Left ventricle myocardium superior (tissue), 1 donor: ENCODE data around the gene BRCC3. TPM values are rescaled to one million over a fixed set of nuclear protein-coding genes. Genes with fewer than 3 reads are reported as not detected.

Experiments
- ATAC-seq: fragments of 200-7000 bp; cut with Tn5 transposase; one replicate; pipeline ENCODE4 v1.9.1; 2020; ENCODE audit warnings: mild to moderate bottlenecking, moderate library complexity
- DNase-seq: peaks from one replicate; pipeline ENCODE4 v3.0.0-alpha.2; 2020
- intact Hi-C: fragments of 100-400 bp; cut with micrococcal nuclease; formaldehyde crosslinking; loops from one replicate; pipeline ENCODE4 v1.11.0; 2022
- total RNA-seq: library from RNA; stranded (reverse); fragmentation: NEBNext Ultra II Directional; extraction: Animal tissue kit (Norgen Biotek cat#: 25700); gene quantifications from one replicate; pipeline ENCODE4 v1.2.1, GENCODE V29; 2021
- donor health status: DM: no; HTN: yes; CAD: no; lungs with severe emphysema.

Gene BRCC3
- total RNA-seq, 1 donor from 2014 or later, result 13.9 TPM

DNA sequence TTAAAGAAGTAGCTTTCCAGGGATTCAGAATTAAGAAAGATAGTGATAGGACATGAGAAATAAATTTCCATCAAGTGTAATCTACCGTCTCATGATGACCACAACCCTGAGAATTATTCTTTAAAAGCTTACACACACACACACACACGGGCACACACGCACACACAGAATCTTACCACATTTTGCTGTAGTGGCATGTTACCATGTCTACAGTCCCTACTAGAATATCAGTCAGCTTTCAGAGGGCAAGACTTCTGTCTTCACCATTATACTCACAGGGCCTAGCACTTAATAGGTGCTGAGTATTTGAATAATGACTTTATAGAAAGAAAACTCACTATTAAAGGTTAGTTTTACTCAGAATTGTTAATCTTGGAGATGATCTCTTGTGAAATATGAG lies 15.8 kb upstream of the BRCC3 start:
- ATAC-seq (no peak), DNase-seq (no peak)
- intact Hi-C loops, result loop anchor here (5.0 kb wide), 1 partner anchor 78 kb away; no protein-coding TSS in a partner anchor

DNA sequence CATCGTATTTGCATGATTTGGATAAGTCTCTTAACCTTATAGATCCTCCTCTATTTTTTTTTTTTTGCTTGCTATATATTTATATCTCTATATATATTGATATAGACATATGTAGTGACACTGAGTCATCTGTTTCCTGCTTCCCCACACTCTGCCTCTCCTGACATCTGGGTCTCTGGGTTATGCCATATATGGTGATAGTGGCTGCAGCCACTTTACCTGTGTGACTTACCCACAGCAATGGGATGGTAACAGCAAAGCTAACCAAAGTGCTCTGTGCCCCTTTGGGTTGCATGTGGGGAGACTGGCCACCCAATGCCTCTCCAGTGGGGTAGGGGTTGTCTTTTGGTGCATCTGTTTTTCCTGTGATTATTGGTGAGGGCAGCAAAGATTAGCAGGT lies 14.8 kb upstream of the BRCC3 start:
- DNase-seq, result no peak
- intact Hi-C loops, result loop anchor here (5.0 kb wide), 1 partner anchor 79 kb away; no protein-coding TSS in a partner anchor
- no peak for ATAC-seq

DNA sequence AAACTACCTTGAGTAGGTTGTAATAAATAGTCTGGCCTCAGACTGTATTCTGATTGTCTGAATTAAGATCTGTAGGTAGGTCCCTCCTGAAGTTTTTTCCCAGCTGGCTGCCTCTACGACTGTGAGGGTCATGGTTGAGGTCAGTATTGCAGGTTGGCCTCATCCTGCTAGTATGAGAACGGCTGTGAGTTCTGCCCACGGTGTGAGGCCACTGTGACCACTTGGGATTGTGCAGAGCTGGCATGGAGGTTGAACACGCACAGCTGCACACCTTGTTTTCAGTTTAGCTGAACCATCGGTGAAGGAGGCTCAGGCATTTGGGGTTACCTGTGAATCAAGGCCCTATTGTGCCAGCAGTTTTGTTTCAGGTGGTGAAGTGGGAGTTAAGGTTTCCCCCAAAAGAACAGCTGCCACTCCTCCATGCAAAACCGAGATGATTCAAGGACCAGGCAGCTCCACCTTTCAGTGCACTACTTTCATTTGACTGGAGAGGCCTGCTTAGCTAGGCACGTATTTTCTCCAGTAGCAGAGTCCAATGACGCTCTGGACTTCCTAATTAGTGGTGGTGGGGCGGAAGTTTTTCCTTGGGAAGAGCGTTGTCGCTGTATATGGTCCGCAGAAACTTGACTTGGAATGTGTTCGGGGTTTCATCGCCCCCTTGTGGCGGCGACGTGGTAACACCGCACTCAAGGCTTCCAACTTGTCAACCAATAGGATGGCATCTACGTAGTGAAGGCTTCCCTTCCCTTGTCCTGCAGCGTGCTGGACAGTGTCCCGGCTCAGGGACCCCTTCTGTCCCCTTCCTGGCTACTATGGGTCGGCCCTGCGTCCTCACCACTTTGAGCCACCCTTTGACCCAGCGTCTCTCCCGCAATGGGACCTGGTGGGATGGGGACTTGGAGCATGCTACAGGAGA lies 14.2 kb upstream of the BRCC3 start:
- peak; percentile 92 for ATAC-seq
- intact Hi-C loops, result loop anchor here (5.0 kb wide), 1 partner anchor 80 kb away; no protein-coding TSS in a partner anchor
- peak; percentile 66 for DNase-seq

DNA sequence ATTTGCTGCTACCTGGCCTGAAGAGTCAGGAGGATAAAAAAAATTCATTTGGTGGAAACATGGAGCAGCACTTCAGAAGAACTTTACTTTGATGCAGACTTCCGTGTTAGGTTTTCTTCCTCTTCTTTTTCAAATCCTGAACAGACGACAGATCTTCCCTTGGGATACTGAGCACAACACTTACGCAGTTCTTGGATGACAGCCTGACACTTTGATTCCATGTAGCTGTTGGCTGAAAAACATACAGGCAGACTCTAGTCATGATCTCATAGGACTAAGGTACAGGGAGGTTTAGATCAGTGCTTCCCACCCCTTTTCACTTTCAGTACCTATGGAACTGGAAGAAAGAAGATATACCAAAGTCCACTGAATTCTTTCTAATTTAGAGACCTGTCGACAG lies 9.5 kb upstream of the BRCC3 start:
- peak; percentile 62 for ATAC-seq
- intact Hi-C loops, result no loop called here

DNA sequence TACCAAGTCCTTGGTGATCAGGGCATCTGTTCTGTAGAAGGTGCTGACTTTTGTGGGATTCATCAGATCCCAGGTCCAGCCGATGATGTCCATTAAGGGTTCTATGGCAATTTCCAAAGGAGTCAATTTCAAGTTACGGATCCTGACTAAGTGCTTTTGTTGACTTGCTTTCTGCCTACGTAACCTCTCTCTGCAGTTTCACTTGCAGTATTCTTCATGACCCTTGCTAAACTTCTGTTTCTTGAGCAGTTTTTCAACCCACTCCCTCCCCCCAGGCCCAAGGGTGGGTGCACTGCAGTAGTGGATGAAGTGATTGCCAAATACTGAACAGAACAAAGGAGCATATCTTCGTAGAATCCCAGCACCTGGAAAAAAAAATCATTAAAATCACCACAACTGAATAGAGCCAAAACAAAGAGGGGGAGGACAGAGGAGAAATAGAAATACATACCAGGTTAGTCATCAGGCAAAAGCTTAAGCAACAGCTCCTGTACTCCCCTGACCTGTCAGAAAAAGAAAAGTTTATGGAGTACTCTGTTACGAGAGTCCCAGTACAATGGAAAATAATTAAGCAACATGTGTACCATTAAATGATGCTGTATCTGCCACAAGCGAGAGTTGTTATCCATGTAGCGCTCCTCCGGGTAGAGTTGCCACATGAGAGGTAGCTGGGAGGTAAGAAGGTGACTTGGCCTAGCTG lies 6.1 kb upstream of the BRCC3 start:
- ATAC-seq (no peak), DNase-seq (no peak)
- intact Hi-C loops, result no loop called here

More for the DNA sequence above, 9.5 kb upstream of the BRCC3 start:
- no peak for DNase-seq

DNA sequence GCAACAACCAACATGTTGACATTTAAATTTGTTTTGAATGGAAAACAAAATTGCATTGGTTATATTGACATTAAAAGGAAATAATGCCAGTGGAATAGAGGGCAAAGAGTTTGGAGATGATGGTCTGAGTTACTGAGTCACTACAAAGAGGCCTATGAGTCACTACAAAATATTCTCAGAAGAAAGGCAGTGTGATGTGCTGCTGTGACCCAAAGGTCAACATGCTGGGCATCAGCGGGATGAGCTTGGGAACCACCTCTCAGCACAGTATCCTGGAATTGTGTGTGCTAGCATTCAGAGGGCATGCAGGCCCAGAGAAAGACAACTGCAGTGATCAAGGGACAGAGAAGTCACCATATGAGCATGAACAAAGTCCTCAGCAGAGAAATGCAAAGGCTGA lies 3.1 kb upstream of the BRCC3 start:
- intact Hi-C loops, result no loop called here
- DNase-seq, result no peak
- ATAC-seq, result no peak

DNA sequence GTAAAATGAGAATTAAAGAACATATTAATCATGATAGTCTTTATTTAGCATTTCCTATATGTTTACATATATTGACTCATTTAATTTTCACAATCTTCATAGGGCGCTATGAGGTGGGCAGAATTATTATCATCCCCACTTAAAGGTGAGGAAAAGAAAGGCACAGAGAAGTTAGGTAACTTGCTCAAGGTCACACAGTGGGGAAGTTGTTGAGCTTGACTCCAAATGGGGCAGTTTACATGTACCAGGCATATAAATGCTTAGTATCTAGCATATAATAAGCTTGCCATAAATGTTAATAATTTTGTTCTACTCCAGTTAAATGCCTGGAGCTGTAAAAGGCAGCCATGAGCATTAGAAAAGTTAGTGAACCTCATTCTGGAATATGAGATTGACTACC lies 1.9 kb upstream of the BRCC3 start:
- DNase-seq (no peak), ATAC-seq (no peak)
- intact Hi-C loops, result no loop called here

DNA sequence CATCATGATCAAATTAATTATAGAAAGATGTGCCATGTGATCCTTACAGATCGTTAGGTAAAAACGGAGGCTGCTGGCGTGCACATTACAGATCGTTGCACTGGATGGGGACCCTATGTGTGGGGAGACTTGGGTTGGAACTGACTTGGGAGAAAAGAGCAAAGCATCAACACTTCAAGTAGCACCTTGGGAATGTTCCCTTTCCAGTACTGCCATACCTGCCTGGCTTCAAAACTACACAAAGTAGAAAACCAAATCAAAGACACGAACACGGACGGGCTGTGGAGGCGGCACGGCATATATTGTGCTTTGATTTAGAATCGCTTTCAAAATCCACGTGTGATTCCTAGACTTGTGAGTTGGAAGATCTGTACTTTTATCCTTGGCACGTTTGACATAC lies 1.3 kb upstream of the BRCC3 start:
- no peak for ATAC-seq

DNA sequence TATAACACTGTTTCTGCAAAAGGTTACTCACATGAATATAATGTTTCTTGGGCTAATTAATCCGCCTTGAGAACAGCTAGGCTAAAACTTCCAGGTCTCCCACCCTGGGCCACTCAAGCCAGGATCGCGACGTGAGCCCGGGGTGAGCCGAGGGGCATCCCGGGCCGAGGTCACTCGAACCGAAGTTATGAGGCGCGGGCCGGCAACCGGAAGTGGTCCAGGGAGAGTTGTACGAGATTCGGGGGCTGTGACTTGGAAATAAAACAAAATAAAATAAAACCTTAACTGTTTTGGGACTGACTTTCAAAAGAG lies 689 bp upstream of the BRCC3 start:
- peak; percentile 27 for ATAC-seq
- intact Hi-C loops, result no loop called here
- DNase-seq, result no peak

More for the DNA sequence above, 1.3 kb upstream of the BRCC3 start:
- no peak for DNase-seq
- intact Hi-C loops, result no loop called here

DNA sequence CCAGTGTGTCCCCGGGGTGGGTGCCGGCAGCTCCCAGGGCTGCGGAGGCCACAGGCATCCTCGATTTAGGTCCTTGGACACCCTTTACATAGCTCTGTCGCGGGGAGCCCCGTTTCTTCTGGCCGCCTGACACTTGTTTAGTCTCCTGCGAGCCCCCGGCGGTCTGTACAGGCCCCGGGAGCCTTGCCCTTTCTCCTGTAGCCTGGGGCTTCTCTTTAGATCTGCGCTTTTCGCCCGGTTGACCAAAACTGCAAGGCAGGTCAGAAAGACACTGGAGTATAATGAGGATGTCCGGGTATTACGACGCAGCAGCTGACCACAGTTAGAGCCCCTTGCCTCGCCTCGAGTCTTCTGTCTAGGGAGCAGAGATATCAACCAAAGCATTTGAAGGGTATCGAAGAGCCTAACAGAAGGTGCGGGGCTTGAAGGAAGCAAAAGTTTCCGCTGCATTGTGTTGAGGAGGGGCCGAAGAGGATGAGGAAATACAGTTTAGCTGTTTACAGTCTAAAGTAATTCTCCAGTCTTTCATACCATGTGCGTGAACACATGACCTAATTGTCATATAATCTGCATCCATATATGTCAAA lies 479 bp downstream of the BRCC3 start:
- ATAC-seq (no peak), DNase-seq (no peak)
- intact Hi-C loops, result no loop called here

DNA sequence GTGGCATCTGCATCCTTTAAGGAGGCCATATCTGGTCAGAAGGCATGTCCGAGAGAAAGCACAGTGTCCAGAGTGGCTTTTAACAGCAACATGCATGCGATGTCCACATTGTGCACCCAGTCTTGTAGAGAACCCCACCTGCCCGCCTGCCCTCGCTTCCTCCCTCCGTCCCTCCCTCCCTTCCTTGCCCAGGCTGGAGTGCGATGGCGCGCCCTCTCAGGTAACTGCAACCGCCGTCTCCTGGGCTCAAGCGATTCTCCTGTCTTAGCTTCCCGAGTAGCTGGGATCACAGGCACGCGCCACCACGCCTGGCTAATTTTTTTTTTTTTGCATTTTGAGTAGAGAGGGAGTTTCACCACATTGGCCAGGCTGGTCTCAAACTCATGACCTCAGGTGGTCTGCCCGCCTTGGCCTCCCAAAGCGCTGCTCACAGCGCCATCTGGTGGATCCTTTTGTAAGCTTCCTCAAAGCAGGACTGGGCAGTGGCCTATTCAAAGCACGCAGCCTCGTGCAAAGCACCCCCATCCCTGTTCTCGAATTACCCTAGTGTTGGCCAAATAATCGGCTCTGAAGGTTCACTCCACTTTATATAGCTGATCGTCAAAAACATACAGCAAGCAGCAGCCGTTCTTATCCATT lies 15.0 kb downstream of the BRCC3 start:
- intact Hi-C loops, result no loop called here

DNA sequence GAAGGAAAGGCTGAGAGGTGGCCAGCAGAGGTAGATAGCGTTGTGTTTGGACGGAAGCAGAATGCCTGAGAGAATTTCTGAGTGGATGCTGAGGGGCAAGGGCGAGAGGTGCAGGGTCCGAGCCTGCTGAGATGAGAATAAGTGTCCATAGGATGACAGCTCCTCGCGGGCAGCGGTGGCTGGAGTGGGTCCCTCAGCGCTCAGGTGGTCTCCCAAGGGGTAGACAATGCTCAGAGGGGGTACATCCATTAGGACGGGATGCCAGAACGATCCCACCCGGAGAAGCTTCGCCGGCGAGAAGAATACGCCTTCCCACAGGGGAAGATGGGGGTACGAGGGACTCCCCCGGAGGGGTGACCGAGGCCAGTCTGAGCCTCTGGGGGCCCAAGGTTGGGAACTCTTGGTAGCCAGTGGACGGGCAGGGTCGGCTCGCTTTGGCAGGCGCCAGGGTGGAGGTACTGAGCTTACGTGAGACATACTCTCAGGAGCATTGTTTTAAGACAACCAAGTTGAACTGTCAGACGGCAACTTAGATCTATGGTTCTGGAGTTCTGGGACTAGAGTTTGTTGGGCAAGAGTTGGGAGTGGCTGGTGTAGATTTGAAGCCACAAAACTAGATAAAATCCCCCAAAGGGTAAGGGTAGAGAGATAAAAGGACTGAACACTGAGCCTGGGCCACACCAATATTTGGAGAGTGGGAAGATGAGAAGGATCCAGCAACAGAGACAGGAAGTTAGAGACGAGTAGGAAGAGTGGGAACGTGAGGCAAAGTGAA lies 15.8 kb downstream of the BRCC3 start:
- DNase-seq (no peak), ATAC-seq (no peak)
- intact Hi-C loops, result no loop called here

More for the DNA sequence above, 15.0 kb downstream of the BRCC3 start:
- ATAC-seq, result peak; percentile 47
- DNase-seq, result peak; percentile 35

DNA sequence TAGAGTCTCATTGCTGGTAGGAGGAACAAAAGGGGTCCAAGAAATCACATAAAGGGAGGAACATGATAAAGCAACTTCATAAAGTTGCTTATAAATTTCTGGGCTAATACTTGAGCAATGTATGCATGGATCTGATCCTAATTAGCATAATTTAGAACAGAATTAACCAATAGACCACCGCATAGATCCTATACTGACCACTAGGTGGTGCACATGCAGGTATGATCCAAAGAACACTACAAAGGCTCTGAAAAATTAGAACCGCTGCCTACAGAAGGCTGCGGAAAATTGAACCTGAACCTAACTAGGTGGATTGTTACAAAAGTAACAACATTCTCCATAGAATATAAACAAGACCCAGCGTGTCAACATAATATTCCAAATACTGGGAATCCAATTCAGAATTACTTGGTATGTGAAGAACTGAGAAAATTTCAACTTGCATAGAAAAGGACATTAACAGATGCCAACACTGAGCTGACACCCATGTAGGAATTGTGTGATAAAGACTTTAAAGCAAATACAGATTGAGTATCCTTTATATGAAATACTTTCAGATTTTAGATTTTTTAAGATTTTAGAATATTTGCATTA lies 23.3 kb downstream of the BRCC3 start:
- ATAC-seq (no peak), DNase-seq (no peak)
- intact Hi-C loops, result no loop called here

DNA sequence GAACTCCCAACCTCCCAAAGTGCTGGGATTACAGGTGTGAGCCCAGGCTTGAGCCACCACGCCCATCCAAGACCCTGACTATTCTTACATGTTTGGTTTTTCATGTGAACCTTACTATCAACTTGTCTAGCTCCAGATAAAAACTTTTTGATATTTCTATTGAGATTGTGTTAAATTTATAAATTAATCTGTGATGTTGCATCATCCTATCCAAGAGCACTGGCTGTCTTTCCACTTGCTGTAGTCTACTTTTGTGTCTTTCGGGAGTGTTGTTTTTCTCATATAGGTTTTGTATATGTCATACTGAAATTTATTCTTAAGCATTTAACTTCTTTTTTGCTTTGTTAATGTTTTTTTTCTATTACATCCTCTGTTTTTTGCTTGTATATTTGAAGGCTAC lies 34.6 kb downstream of the BRCC3 start:
- intact Hi-C loops, result no loop called here
- no peak for ATAC-seq

DNA sequence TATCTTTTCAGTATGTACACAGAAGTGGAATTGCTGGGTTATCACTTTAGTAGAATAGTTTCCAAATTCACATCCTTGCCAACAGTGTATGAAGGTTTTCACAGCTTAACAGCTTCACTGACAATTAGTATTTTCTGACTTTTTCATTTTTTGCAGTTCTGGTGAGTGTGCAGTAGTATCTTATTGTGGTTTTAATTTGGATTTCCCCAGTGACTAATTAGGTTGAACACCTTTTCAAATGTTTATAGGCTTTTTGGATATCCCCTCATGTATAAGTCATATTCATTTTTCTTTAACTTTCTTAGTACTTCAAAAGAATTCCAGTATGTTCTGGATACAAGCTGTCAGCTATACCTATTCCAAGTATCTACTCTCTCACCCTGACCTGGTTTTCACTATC lies 37.1 kb downstream of the BRCC3 start:
- intact Hi-C loops, result no loop called here
- ATAC-seq (no peak), DNase-seq (no peak)

More for the DNA sequence above, 34.6 kb downstream of the BRCC3 start:
- no peak for DNase-seq

DNA sequence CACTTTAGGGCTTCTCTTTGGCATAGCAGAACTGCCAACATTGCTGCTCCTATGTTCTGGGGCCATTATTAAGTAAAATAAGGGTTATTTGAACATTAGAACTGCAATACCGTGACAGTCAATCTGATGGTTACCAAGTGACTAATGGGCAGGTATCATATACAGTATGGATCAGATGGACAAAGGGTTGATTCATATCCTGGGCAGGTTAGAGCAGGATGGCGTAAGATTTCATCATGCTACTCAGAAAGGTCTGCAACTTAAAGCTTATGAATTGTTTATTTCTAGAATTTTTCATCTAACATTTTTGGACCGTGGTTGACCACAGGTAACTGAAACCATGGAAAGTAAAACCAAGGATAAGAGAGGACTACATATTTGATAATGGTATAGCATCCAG lies 40.9 kb downstream of the BRCC3 start:
- no peak for ATAC-seq
- intact Hi-C loops, result no loop called here
- DNase-seq, result no peak

DNA sequence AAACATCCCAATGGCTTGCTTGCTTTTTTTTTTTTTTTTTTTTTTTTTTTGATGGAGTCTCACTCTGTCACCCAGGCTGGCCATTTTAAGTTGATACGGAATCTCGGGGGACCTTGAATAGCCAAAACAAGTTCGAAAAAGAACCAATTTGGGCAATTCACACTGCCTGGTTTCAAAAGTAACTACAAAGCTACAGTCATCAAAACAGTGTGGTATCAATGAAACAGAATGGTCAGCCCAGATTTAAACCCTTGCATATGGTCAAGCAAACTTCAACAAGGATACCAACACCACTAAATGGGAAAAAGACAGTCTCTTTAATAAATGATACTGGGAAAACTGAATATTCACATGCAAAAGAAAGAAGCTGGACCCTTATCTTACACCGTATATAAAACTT lies 41.8 kb downstream of the BRCC3 start:
- intact Hi-C loops, result no loop called here
- no peak for ATAC-seq
- no peak for DNase-seq

DNA sequence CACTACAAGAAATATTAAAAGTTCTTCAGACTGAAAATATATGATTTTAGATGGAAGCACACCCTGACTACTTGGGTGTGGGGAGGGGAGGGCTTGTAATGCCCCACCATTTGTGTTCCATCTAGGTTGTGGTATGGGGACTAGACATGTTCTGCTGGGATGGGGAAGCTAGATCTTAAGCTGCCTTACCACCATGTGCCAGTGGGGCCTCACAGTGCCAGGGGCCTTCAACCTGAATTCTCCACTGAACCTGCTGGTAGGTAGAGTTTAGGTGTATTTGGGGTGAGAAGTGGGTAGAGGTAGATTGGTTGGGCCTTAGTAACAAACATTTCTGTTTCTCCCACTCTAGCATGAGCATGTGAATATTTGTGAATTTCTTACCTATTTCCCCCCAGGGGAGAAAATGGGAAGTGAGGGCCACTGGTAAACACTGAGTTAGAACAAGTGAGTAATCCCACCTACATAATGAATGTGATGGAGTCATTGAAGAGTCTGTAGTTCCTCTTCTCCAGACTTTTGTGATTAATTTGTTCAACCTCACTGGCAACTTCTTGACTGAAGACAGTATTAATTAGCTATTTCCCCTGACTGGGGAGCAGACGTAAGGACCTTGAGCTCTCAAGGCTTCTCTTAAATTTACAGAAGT lies 44.0 kb downstream of the BRCC3 start:
- DNase-seq, result no peak
- intact Hi-C loops, result no loop called here
- no peak for ATAC-seq
